NT2/D1 (cell line): ENCODE data around the gene AEBP1.

Experiments
- SUZ12 ChIP-seq: IDR thresholded peaks from 2 replicates; pipeline ENCODE4 v1.6.1; 2011; ENCODE audit not compliant: insufficient read length, insufficient read depth; ENCODE audit errors: extremely low read depth
- YY1 ChIP-seq: IDR thresholded peaks from 2 replicates; pipeline ENCODE4 v1.6.1; 2011; ENCODE audit not compliant: insufficient read length, insufficient read depth

- no peak for TF ChIP-seq YY1
- no peak for TF ChIP-seq SUZ12
Observed at GRCh38 chr7:44148961-44149536, 44.9 kb downstream of the AEBP1 start.
